Measurements from ENCODE around the gene DLGAP1. TPM values are rescaled to one million over a fixed set of nuclear protein-coding genes. Genes with fewer than 3 reads are reported as not detected.

The DLGAP1 gene
- total RNA-seq, 1 experiment from 2014 or later = 23.0 TPM

DNA sequence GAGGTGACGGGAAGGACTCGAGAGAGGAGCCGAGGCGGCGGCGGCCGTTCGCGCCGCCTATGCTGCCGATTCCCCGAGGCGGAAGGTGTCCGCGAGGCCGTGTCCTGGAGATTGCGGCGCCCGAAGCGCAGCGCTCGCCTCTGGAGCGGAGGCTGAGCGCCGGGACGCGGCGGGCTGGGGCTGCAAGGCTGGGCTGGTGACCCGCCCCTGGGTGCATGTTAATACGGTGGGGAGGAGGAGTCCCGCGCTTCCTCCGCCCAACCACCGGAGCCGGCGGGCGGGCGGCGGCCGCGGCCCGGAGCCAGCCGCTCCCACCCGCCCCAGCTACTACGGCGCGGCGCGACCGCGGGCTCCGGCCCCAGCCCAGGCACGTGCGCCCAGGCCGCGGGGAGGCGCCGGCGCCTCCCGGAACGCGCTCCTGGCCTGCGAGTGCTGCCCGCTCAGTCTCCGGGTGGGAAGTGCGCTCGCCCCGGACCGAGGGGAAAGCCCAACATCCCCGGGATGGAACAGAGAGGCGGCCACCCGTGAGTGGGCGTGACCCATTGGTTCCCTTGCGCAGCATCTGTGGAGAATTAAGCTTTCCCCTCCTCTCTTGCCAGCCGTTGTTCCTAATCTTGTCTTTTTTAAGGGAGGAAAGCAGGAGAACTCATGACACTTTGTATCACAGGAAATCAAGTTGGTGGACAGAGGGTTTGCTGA is at the start of gene DLGAP1 (continued):
- TF ChIP-seq, protein P1, sequence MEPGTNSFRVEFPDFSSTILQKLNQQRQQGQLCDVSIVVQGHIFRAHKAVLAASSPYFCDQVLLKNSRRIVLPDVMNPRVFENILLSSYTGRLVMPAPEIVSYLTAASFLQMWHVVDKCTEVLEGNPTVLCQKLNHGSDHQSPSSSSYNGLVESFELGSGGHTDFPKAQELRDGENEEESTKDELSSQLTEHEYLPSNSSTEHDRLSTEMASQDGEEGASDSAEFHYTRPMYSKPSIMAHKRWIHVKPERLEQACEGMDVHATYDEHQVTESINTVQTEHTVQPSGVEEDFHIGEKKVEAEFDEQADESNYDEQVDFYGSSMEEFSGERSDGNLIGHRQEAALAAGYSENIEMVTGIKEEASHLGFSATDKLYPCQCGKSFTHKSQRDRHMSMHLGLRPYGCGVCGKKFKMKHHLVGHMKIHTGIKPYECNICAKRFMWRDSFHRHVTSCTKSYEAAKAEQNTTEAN (CRISPR knock-in tag; IDR thresholded peaks at IDR 0.05) = no peak
- TF ChIP-seq NFYB (CRISPR knock-in tag; conservative IDR thresholded peaks at IDR 0.05; ENCODE audit: low read depth) (no peak), ZNF138 (CRISPR knock-in tag; conservative IDR thresholded peaks at IDR 0.05) (0 out of 2 replicates have a peak, but pooled peaks have one; percentile 60), ZNF263 (CRISPR knock-in tag; IDR thresholded peaks at IDR 0.05; ENCODE audit: low read depth) (no peak), ZBTB21 (CRISPR knock-in tag; IDR thresholded peaks at IDR 0.05; ENCODE audit: borderline replicate concordance) (no peak), ZNF416 (CRISPR knock-in tag; IDR thresholded peaks at IDR 0.05) (0 out of 2 replicates have a peak, but pooled peaks have one; percentile 53), NR1H2 (CRISPR knock-in tag; IDR thresholded peaks at IDR 0.05) (no peak), FOXP1 (CRISPR knock-in tag; IDR thresholded peaks at IDR 0.05; ENCODE audit: borderline replicate concordance) (no peak), OVOL2 (CRISPR knock-in tag; IDR thresholded peaks at IDR 0.05; ENCODE audit: borderline replicate concordance) (no peak), RELA (CRISPR knock-in tag; IDR thresholded peaks at IDR 0.05; ENCODE audit: borderline replicate concordance) (no peak), FOXK1 (CRISPR knock-in tag; IDR thresholded peaks at IDR 0.05) (peak; percentile 57), KAT7 (CRISPR knock-in tag; IDR thresholded peaks at IDR 0.05; ENCODE audit: borderline replicate concordance) (peak; percentile 48; the same call in 1 of the 2 replicates), EMX1 (CRISPR knock-in tag; IDR thresholded peaks at IDR 0.05) (no peak)
- TF ChIP-seq, protein P2, sequence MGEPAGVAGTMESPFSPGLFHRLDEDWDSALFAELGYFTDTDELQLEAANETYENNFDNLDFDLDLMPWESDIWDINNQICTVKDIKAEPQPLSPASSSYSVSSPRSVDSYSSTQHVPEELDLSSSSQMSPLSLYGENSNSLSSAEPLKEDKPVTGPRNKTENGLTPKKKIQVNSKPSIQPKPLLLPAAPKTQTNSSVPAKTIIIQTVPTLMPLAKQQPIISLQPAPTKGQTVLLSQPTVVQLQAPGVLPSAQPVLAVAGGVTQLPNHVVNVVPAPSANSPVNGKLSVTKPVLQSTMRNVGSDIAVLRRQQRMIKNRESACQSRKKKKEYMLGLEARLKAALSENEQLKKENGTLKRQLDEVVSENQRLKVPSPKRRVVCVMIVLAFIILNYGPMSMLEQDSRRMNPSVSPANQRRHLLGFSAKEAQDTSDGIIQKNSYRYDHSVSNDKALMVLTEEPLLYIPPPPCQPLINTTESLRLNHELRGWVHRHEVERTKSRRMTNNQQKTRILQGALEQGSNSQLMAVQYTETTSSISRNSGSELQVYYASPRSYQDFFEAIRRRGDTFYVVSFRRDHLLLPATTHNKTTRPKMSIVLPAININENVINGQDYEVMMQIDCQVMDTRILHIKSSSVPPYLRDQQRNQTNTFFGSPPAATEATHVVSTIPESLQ (CRISPR knock-in tag; IDR thresholded peaks at IDR 0.05) = no peak
- TF ChIP-seq, protein P3, sequence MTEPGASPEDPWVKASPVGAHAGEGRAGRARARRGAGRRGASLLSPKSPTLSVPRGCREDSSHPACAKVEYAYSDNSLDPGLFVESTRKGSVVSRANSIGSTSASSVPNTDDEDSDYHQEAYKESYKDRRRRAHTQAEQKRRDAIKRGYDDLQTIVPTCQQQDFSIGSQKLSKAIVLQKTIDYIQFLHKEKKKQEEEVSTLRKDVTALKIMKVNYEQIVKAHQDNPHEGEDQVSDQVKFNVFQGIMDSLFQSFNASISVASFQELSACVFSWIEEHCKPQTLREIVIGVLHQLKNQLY (CRISPR knock-in tag; IDR thresholded peaks at IDR 0.05) = no peak
- TF ChIP-seq, protein P4, sequence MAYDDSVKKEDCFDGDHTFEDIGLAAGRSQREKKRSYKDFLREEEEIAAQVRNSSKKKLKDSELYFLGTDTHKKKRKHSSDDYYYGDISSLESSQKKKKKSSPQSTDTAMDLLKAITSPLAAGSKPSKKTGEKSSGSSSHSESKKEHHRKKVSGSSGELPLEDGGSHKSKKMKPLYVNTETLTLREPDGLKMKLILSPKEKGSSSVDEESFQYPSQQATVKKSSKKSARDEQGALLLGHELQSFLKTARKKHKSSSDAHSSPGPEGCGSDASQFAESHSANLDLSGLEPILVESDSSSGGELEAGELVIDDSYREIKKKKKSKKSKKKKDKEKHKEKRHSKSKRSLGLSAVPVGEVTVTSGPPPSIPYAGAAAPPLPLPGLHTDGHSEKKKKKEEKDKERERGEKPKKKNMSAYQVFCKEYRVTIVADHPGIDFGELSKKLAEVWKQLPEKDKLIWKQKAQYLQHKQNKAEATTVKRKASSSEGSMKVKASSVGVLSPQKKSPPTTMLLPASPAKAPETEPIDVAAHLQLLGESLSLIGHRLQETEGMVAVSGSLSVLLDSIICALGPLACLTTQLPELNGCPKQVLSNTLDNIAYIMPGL (CRISPR knock-in tag; IDR thresholded peaks at IDR 0.05) = 0 out of 2 replicates have a peak, but pooled peaks have one; percentile 34
- TF ChIP-seq, protein P5, sequence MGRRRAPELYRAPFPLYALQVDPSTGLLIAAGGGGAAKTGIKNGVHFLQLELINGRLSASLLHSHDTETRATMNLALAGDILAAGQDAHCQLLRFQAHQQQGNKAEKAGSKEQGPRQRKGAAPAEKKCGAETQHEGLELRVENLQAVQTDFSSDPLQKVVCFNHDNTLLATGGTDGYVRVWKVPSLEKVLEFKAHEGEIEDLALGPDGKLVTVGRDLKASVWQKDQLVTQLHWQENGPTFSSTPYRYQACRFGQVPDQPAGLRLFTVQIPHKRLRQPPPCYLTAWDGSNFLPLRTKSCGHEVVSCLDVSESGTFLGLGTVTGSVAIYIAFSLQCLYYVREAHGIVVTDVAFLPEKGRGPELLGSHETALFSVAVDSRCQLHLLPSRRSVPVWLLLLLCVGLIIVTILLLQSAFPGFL (CRISPR knock-in tag; IDR thresholded peaks at IDR 0.05; ENCODE audit: borderline replicate concordance) = no peak
- TF ChIP-seq, protein P6, sequence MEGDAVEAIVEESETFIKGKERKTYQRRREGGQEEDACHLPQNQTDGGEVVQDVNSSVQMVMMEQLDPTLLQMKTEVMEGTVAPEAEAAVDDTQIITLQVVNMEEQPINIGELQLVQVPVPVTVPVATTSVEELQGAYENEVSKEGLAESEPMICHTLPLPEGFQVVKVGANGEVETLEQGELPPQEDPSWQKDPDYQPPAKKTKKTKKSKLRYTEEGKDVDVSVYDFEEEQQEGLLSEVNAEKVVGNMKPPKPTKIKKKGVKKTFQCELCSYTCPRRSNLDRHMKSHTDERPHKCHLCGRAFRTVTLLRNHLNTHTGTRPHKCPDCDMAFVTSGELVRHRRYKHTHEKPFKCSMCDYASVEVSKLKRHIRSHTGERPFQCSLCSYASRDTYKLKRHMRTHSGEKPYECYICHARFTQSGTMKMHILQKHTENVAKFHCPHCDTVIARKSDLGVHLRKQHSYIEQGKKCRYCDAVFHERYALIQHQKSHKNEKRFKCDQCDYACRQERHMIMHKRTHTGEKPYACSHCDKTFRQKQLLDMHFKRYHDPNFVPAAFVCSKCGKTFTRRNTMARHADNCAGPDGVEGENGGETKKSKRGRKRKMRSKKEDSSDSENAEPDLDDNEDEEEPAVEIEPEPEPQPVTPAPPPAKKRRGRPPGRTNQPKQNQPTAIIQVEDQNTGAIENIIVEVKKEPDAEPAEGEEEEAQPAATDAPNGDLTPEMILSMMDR (IDR thresholded peaks at IDR 0.05) = no peak
- TF ChIP-seq, protein P7, sequence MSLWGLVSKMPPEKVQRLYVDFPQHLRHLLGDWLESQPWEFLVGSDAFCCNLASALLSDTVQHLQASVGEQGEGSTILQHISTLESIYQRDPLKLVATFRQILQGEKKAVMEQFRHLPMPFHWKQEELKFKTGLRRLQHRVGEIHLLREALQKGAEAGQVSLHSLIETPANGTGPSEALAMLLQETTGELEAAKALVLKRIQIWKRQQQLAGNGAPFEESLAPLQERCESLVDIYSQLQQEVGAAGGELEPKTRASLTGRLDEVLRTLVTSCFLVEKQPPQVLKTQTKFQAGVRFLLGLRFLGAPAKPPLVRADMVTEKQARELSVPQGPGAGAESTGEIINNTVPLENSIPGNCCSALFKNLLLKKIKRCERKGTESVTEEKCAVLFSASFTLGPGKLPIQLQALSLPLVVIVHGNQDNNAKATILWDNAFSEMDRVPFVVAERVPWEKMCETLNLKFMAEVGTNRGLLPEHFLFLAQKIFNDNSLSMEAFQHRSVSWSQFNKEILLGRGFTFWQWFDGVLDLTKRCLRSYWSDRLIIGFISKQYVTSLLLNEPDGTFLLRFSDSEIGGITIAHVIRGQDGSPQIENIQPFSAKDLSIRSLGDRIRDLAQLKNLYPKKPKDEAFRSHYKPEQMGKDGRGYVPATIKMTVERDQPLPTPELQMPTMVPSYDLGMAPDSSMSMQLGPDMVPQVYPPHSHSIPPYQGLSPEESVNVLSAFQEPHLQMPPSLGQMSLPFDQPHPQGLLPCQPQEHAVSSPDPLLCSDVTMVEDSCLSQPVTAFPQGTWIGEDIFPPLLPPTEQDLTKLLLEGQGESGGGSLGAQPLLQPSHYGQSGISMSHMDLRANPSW (CRISPR knock-in tag; conservative IDR thresholded peaks at IDR 0.05; ENCODE audit: low read depth) = no peak
- TF ChIP-seq, protein P8, sequence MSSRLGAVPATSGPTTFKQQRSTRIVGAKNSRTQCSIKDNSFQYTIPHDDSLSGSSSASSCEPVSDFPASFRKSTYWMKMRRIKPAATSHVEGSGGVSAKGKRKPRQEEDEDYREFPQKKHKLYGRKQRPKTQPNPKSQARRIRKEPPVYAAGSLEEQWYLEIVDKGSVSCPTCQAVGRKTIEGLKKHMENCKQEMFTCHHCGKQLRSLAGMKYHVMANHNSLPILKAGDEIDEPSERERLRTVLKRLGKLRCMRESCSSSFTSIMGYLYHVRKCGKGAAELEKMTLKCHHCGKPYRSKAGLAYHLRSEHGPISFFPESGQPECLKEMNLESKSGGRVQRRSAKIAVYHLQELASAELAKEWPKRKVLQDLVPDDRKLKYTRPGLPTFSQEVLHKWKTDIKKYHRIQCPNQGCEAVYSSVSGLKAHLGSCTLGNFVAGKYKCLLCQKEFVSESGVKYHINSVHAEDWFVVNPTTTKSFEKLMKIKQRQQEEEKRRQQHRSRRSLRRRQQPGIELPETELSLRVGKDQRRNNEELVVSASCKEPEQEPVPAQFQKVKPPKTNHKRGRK (CRISPR knock-in tag; IDR thresholded peaks at IDR 0.05; ENCODE audit: borderline replicate concordance) = no peak
- TF ChIP-seq, protein P9, sequence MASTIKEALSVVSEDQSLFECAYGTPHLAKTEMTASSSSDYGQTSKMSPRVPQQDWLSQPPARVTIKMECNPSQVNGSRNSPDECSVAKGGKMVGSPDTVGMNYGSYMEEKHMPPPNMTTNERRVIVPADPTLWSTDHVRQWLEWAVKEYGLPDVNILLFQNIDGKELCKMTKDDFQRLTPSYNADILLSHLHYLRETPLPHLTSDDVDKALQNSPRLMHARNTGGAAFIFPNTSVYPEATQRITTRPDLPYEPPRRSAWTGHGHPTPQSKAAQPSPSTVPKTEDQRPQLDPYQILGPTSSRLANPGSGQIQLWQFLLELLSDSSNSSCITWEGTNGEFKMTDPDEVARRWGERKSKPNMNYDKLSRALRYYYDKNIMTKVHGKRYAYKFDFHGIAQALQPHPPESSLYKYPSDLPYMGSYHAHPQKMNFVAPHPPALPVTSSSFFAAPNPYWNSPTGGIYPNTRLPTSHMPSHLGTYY (CRISPR knock-in tag; IDR thresholded peaks at IDR 0.05) = no peak

Measured in WTC11 (cell line).